ENCODE measurements around the gene MAP3K19.

The MAP3K19 gene

GRCh38 chr2:134999521-134999920 lies 47.7 kb downstream of the MAP3K19 start:
- TF ChIP-seq TOX (CRISPR knock-in tag; IDR thresholded peaks at IDR 0.05; ENCODE audit: borderline replicate concordance) (no peak), CREB5 (CRISPR knock-in tag; IDR thresholded peaks at IDR 0.05; ENCODE audit: low read depth) (no peak), ZNF70 (CRISPR knock-in tag; IDR thresholded peaks at IDR 0.05) (no peak), BACH2 (CRISPR knock-in tag; IDR thresholded peaks at IDR 0.05; ENCODE audit: borderline replicate concordance) (no peak), RARB (CRISPR knock-in tag; IDR thresholded peaks at IDR 0.05) (no peak), PPARA (CRISPR knock-in tag; IDR thresholded peaks at IDR 0.05; ENCODE audit: borderline replicate concordance) (no peak), ISL1 (CRISPR knock-in tag; IDR thresholded peaks at IDR 0.05) (no peak), ZNF565 (CRISPR knock-in tag; conservative IDR thresholded peaks at IDR 0.05; ENCODE audit: low read depth) (no peak), CSDC2 (CRISPR knock-in tag; IDR thresholded peaks at IDR 0.05) (no peak), ZC3H10 (CRISPR knock-in tag; IDR thresholded peaks at IDR 0.05) (no peak), ZFP30 (CRISPR knock-in tag; IDR thresholded peaks at IDR 0.05) (no peak), TSHZ2 (CRISPR knock-in tag; IDR thresholded peaks at IDR 0.05) (no peak), PATZ1 (CRISPR knock-in tag; IDR thresholded peaks at IDR 0.05; ENCODE audit: borderline replicate concordance) (no peak), OSR1 (CRISPR knock-in tag; IDR thresholded peaks at IDR 0.05) (no peak), ESRRG (CRISPR knock-in tag; IDR thresholded peaks at IDR 0.05) (no peak), ZNF8 (CRISPR knock-in tag; IDR thresholded peaks at IDR 0.05) (no peak), POU6F1 (CRISPR knock-in tag; IDR thresholded peaks at IDR 0.05; ENCODE audit: borderline replicate concordance, low read depth) (no peak), TCF4 (CRISPR knock-in tag; IDR thresholded peaks at IDR 0.05; ENCODE audit: borderline replicate concordance) (no peak), SNAI2 (CRISPR knock-in tag; IDR thresholded peaks at IDR 0.05) (no peak), GLIS3 (CRISPR knock-in tag; IDR thresholded peaks at IDR 0.05) (no peak)
- no peak for ATAC-seq

- TF ChIP-seq OSR1 (CRISPR knock-in tag; IDR thresholded peaks at IDR 0.05) (no peak), SNAI2 (CRISPR knock-in tag; IDR thresholded peaks at IDR 0.05) (no peak), RARB (CRISPR knock-in tag; IDR thresholded peaks at IDR 0.05) (no peak), ARNTL (CRISPR knock-in tag; IDR thresholded peaks at IDR 0.05; ENCODE audit: borderline replicate concordance, low read depth) (no peak), ZFP3 (CRISPR knock-in tag; IDR thresholded peaks at IDR 0.05) (no peak), ZC3H10 (CRISPR knock-in tag; IDR thresholded peaks at IDR 0.05) (no peak), ZNF70 (CRISPR knock-in tag; IDR thresholded peaks at IDR 0.05) (no peak), ZNF8 (CRISPR knock-in tag; IDR thresholded peaks at IDR 0.05) (no peak), TOX (CRISPR knock-in tag; IDR thresholded peaks at IDR 0.05; ENCODE audit: borderline replicate concordance) (no peak), PATZ1 (CRISPR knock-in tag; IDR thresholded peaks at IDR 0.05; ENCODE audit: borderline replicate concordance) (no peak), CSDC2 (CRISPR knock-in tag; IDR thresholded peaks at IDR 0.05) (no peak), ESRRG (CRISPR knock-in tag; IDR thresholded peaks at IDR 0.05) (no peak), BACH2 (CRISPR knock-in tag; IDR thresholded peaks at IDR 0.05; ENCODE audit: borderline replicate concordance) (no peak), ZFP30 (CRISPR knock-in tag; IDR thresholded peaks at IDR 0.05) (no peak), TCF4 (CRISPR knock-in tag; IDR thresholded peaks at IDR 0.05; ENCODE audit: borderline replicate concordance) (no peak), POU6F1 (CRISPR knock-in tag; IDR thresholded peaks at IDR 0.05; ENCODE audit: borderline replicate concordance, low read depth) (no peak), CREB5 (CRISPR knock-in tag; IDR thresholded peaks at IDR 0.05; ENCODE audit: low read depth) (no peak), ZNF565 (CRISPR knock-in tag; conservative IDR thresholded peaks at IDR 0.05; ENCODE audit: low read depth) (no peak), PPARA (CRISPR knock-in tag; IDR thresholded peaks at IDR 0.05; ENCODE audit: borderline replicate concordance) (no peak)
- peak; percentile 90 for ATAC-seq
Observed at GRCh38 chr2:134988994-134989605, 58.1 kb downstream of the MAP3K19 start.

Measured in SK-N-SH treated with all-trans-retinoic acid at 6 μM for 48 hours (cell line).